Neural cell (in vitro differentiated cells): Measurements from ENCODE around the gene EIF4A3.

Source experiments
- CTCF ChIP-seq: fragments of 450-650 bp; IDR thresholded peaks from 2 replicates; pipeline ENCODE4 v1.5.1; 2014; ENCODE audit warnings: antibody characterized with exemption, mild to moderate bottlenecking, moderate library complexity; ENCODE audit not compliant: poor library complexity, severe bottlenecking
- EP300 ChIP-seq: fragments of 450-650 bp; conservative IDR thresholded peaks from 2 replicates; pipeline ENCODE4 v1.6.1; 2014; ENCODE audit warnings: antibody characterized with exemption, mild to moderate bottlenecking, moderate library complexity; ENCODE audit not compliant: poor library complexity, severe bottlenecking

GRCh38 chr17:80100035-80100323 lies 46.9 kb downstream of the EIF4A3 start:
- TF ChIP-seq CTCF, result no peak
- TF ChIP-seq EP300, result no peak
